ENCODE results near the gene ERCC8.

The ERCC8 gene

GRCh38 chr5:60852940-60853339 lies 91.9 kb downstream of the ERCC8 start:
- H3K4me3 ChIP-seq (ENCODE audit: low read depth, low read length): no peak overlapping the region
- no peaks in the 10 kb centered on the region for H3K9me3 ChIP-seq (ENCODE audit: control insufficient read depth, insufficient read depth, low read length)
- H3K27me3 ChIP-seq (ENCODE audit: control insufficient read depth, insufficient read depth, low read length): no peaks in the 10 kb centered on the region
- no peaks in the 10 kb centered on the region for H3K36me3 ChIP-seq (ENCODE audit: control insufficient read depth, insufficient read depth, low read length)
- H3K4me1 ChIP-seq (ENCODE audit: control insufficient read depth, insufficient read depth, low read length): no peaks in the 10 kb centered on the region
- H3K9ac ChIP-seq (ENCODE audit: low read depth, low read length): no peak overlapping the region

- Histone ChIP-seq H3K4me3 (ENCODE audit: low read depth, low read length) (no peak overlapping the region), H3K27me3 (ENCODE audit: control insufficient read depth, insufficient read depth, low read length) (no peaks in the 10 kb centered on the region), H3K9ac (ENCODE audit: low read depth, low read length) (no peak overlapping the region), H3K36me3 (ENCODE audit: control insufficient read depth, insufficient read depth, low read length) (no peaks in the 10 kb centered on the region), H3K4me1 (ENCODE audit: control insufficient read depth, insufficient read depth, low read length) (no peaks in the 10 kb centered on the region), H3K9me3 (ENCODE audit: control insufficient read depth, insufficient read depth, low read length) (no peaks in the 10 kb centered on the region)
These were observed 92.6 kb downstream of the ERCC8 start for GRCh38 chr5:60852317-60852716.

- H3K36me3 ChIP-seq (ENCODE audit: control insufficient read depth, insufficient read depth, low read length): no peaks in the 10 kb centered on the region
- H3K27me3 ChIP-seq (ENCODE audit: control insufficient read depth, insufficient read depth, low read length): no peaks in the 10 kb centered on the region
- H3K9ac ChIP-seq (ENCODE audit: low read depth, low read length): no peak overlapping the region
- H3K4me3 ChIP-seq (ENCODE audit: low read depth, low read length): no peak overlapping the region
- no peaks in the 10 kb centered on the region for H3K4me1 ChIP-seq (ENCODE audit: control insufficient read depth, insufficient read depth, low read length)
- no peaks in the 10 kb centered on the region for H3K9me3 ChIP-seq (ENCODE audit: control insufficient read depth, insufficient read depth, low read length)
These were observed 93.2 kb downstream of the ERCC8 start for GRCh38 chr5:60851626-60852025.

- peaks cover 7% of the 10 kb centered on the region for H3K4me1 ChIP-seq (ENCODE audit: control insufficient read depth, insufficient read depth, low read length)
- H3K36me3 ChIP-seq (ENCODE audit: control insufficient read depth, insufficient read depth, low read length): no peaks in the 10 kb centered on the region
- peaks cover 16% of the 10 kb centered on the region for H3K27me3 ChIP-seq (ENCODE audit: control insufficient read depth, insufficient read depth, low read length)
- no peak overlapping the region for H3K9ac ChIP-seq (ENCODE audit: low read depth, low read length)
- no peak overlapping the region for H3K4me3 ChIP-seq (ENCODE audit: low read depth, low read length)
- H3K9me3 ChIP-seq (ENCODE audit: control insufficient read depth, insufficient read depth, low read length): no peaks in the 10 kb centered on the region
These were observed 98.6 kb downstream of the ERCC8 start for GRCh38 chr5:60846298-60846697.

GRCh38 chr5:60843936-60844905 lies 100.6 kb downstream of the ERCC8 start, which contains the start of gene ELOVL7:
TSS of gene ELOVL7 (minus strand) at chr5:60844269. CDS start at chr5:60787397, 56,872 bp downstream.
- H3K4me3 ChIP-seq (ENCODE audit: low read depth, low read length): peak within 1 kb of the TSS; percentile 89
- peak within 1 kb of the TSS; percentile 55 for H3K9ac ChIP-seq (ENCODE audit: low read depth, low read length)

GRCh38 chr5:60843386-60843935 lies 101.4 kb downstream of the ERCC8 start:
- Histone ChIP-seq H3K9me3 (ENCODE audit: control insufficient read depth, insufficient read depth, low read length) (no peaks in the 10 kb centered on the region), H3K27me3 (ENCODE audit: control insufficient read depth, insufficient read depth, low read length) (peaks cover 16% of the 10 kb centered on the region), H3K9ac (ENCODE audit: low read depth, low read length) (peak overlapping the region; percentile 28), H3K4me1 (ENCODE audit: control insufficient read depth, insufficient read depth, low read length) (peaks cover 7% of the 10 kb centered on the region), H3K4me3 (ENCODE audit: low read depth, low read length) (peak overlapping the region; percentile 77), H3K36me3 (ENCODE audit: control insufficient read depth, insufficient read depth, low read length) (no peaks in the 10 kb centered on the region)

More at GRCh38 chr5:60843936-60844905, 100.6 kb downstream of the ERCC8 start, which contains the start of gene ELOVL7:
- Histone ChIP-seq H3K4me1 (ENCODE audit: control insufficient read depth, insufficient read depth, low read length) (peaks cover 7% of the 10 kb centered on the region), H3K36me3 (ENCODE audit: control insufficient read depth, insufficient read depth, low read length) (no peaks in the 10 kb centered on the region), H3K9me3 (ENCODE audit: control insufficient read depth, insufficient read depth, low read length) (no peaks in the 10 kb centered on the region), H3K27me3 (ENCODE audit: control insufficient read depth, insufficient read depth, low read length) (peaks cover 16% of the 10 kb centered on the region)

- peaks cover 12% of the 10 kb centered on the region for H3K4me1 ChIP-seq (ENCODE audit: control insufficient read depth, insufficient read depth, low read length)
- H3K27me3 ChIP-seq (ENCODE audit: control insufficient read depth, insufficient read depth, low read length): peaks cover 16% of the 10 kb centered on the region
- no peaks in the 10 kb centered on the region for H3K9me3 ChIP-seq (ENCODE audit: control insufficient read depth, insufficient read depth, low read length)
- peak overlapping the region; percentile 28 for H3K9ac ChIP-seq (ENCODE audit: low read depth, low read length)
- peak overlapping the region; percentile 77 for H3K4me3 ChIP-seq (ENCODE audit: low read depth, low read length)
- H3K36me3 ChIP-seq (ENCODE audit: control insufficient read depth, insufficient read depth, low read length): no peaks in the 10 kb centered on the region
These were observed 101.9 kb downstream of the ERCC8 start for GRCh38 chr5:60842871-60843385.

GRCh38 chr5:60841361-60841760 lies 103.5 kb downstream of the ERCC8 start:
- peaks cover 15% of the 10 kb centered on the region for H3K4me1 ChIP-seq (ENCODE audit: control insufficient read depth, insufficient read depth, low read length)
- H3K27me3 ChIP-seq (ENCODE audit: control insufficient read depth, insufficient read depth, low read length): peaks cover 16% of the 10 kb centered on the region
- no peak overlapping the region for H3K9ac ChIP-seq (ENCODE audit: low read depth, low read length)
- H3K9me3 ChIP-seq (ENCODE audit: control insufficient read depth, insufficient read depth, low read length): no peaks in the 10 kb centered on the region
- H3K36me3 ChIP-seq (ENCODE audit: control insufficient read depth, insufficient read depth, low read length): no peaks in the 10 kb centered on the region
- no peak overlapping the region for H3K4me3 ChIP-seq (ENCODE audit: low read depth, low read length)

GRCh38 chr5:60836131-60836530 lies 108.7 kb downstream of the ERCC8 start:
- peak overlapping the region; percentile 32 for H3K9ac ChIP-seq (ENCODE audit: low read depth, low read length)
- H3K4me1 ChIP-seq (ENCODE audit: control insufficient read depth, insufficient read depth, low read length): peaks cover 8% of the 10 kb centered on the region
- H3K36me3 ChIP-seq (ENCODE audit: control insufficient read depth, insufficient read depth, low read length): no peaks in the 10 kb centered on the region
- H3K9me3 ChIP-seq (ENCODE audit: control insufficient read depth, insufficient read depth, low read length): no peaks in the 10 kb centered on the region
- H3K4me3 ChIP-seq (ENCODE audit: low read depth, low read length): no peak overlapping the region
- H3K27me3 ChIP-seq (ENCODE audit: control insufficient read depth, insufficient read depth, low read length): no peaks in the 10 kb centered on the region

GRCh38 chr5:60835554-60835953 lies 109.3 kb downstream of the ERCC8 start:
- H3K9ac ChIP-seq (ENCODE audit: low read depth, low read length): no peak overlapping the region
- H3K27me3 ChIP-seq (ENCODE audit: control insufficient read depth, insufficient read depth, low read length): no peaks in the 10 kb centered on the region
- H3K9me3 ChIP-seq (ENCODE audit: control insufficient read depth, insufficient read depth, low read length): no peaks in the 10 kb centered on the region
- H3K4me1 ChIP-seq (ENCODE audit: control insufficient read depth, insufficient read depth, low read length): peaks cover 8% of the 10 kb centered on the region
- H3K4me3 ChIP-seq (ENCODE audit: low read depth, low read length): no peak overlapping the region
- no peaks in the 10 kb centered on the region for H3K36me3 ChIP-seq (ENCODE audit: control insufficient read depth, insufficient read depth, low read length)

- Histone ChIP-seq H3K9ac (ENCODE audit: low read depth, low read length) (no peak overlapping the region), H3K9me3 (ENCODE audit: control insufficient read depth, insufficient read depth, low read length) (no peaks in the 10 kb centered on the region), H3K4me1 (ENCODE audit: control insufficient read depth, insufficient read depth, low read length) (peaks cover 8% of the 10 kb centered on the region), H3K4me3 (ENCODE audit: low read depth, low read length) (no peak overlapping the region), H3K27me3 (ENCODE audit: control insufficient read depth, insufficient read depth, low read length) (no peaks in the 10 kb centered on the region), H3K36me3 (ENCODE audit: control insufficient read depth, insufficient read depth, low read length) (no peaks in the 10 kb centered on the region)
These were observed 111.3 kb downstream of the ERCC8 start for GRCh38 chr5:60833520-60833919.
